D721Med (cell line): ENCODE results near the gene IBTK.

Source experiments
- DNase-seq: peaks from one replicate; pipeline ENCODE4 v3.0.0; 2011; ENCODE audit warnings: low spot score; ENCODE audit not compliant: insufficient read length
- FAIRE-seq: peaks from 2 replicates; lab custom pipeline; 2011; peaks lifted over from hg19 to GRCh38; lab: Jason Lieb, UNC
- TF ChIP-seq, protein P1 (sequence below): IDR thresholded peaks from 2 replicates; pipeline ENCODE4 v1.5.1; 2012; ENCODE audit warnings: mild to moderate bottlenecking, control low read depth; ENCODE audit not compliant: insufficient read depth; ENCODE audit errors: missing control alignments

The IBTK gene

DNA sequence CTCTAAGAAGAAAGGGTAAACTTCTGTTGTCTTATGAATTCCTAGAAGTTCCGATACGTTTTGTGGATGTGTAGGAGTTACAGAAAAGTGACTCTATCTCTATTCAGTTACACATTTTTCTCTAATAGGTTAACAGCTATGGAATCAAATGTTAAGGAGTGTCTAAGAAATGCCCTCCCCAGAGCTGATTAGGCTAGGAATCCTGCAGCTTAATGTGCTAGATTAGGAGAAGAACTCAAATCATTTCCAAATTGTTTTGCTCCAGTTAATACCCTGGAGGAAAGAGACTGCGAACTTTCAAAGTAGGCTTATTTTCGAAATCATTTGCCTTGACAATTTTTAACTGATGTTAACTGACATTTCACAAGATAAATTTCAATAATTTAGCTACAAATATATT, 51.9 kb downstream of the IBTK start:
- DNase-seq (no peak), FAIRE-seq (peak; percentile 55)
- TF ChIP-seq, protein P1, sequence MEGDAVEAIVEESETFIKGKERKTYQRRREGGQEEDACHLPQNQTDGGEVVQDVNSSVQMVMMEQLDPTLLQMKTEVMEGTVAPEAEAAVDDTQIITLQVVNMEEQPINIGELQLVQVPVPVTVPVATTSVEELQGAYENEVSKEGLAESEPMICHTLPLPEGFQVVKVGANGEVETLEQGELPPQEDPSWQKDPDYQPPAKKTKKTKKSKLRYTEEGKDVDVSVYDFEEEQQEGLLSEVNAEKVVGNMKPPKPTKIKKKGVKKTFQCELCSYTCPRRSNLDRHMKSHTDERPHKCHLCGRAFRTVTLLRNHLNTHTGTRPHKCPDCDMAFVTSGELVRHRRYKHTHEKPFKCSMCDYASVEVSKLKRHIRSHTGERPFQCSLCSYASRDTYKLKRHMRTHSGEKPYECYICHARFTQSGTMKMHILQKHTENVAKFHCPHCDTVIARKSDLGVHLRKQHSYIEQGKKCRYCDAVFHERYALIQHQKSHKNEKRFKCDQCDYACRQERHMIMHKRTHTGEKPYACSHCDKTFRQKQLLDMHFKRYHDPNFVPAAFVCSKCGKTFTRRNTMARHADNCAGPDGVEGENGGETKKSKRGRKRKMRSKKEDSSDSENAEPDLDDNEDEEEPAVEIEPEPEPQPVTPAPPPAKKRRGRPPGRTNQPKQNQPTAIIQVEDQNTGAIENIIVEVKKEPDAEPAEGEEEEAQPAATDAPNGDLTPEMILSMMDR, result no peak

DNA sequence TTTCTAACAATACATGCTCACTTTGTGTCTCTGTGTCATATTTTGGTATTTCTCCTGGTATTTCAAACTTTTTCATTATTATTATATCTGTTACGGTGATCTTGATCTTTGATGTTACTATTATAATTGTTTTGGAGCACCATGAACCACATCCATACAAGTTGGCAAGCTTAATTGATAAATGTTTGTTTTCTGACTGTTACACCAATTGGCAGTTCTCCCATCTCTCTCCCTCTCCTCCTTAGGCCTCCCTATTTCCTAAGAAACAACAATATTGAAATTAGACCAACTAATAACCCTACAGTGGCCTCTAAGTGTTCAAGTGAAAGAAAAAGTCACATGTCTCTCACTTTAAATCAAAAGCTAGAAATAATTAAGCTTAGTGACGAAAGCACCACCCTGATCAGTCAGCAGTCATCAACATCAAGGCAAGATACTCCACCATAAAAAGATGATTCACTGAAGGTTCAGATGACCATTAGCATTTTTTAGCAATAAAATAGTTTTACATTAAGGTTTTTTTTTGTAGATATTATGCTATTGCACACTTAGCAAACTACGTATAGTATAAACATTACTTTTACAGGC, 61.5 kb downstream of the IBTK start:
- TF ChIP-seq, protein P1, result no peak
- FAIRE-seq (no peak), DNase-seq (no peak)

DNA sequence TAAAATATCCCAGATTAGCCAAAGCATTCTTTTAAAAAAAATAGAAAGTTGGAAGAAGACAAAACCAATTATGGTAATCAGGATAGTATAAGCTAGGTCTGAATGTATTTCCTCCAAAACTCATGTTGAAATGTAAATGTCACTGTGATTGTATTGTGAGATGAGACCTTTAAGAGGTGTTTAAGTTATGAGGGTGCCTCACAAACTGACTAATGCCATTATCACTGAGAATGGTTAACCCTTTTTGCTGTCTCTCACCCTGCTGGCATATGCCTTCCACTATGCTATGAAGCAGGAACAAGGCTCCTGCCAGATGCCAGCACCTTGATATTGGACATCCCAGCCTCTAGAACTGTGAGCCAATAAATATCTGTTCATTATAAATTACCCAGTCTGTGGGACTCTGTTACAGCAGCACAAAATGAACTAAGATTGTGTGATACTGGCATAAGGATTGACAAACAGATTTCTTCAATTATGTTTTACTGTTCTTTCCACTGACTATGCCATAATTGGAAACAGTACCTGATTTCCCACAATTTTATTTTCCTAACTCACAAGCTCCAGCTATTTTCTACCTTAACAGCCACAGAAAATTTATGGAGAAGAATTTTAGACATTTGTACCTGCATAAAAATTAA, 63.8 kb downstream of the IBTK start:
- DNase-seq, result no peak
- TF ChIP-seq, protein P1, result no peak
- no peak for FAIRE-seq

DNA sequence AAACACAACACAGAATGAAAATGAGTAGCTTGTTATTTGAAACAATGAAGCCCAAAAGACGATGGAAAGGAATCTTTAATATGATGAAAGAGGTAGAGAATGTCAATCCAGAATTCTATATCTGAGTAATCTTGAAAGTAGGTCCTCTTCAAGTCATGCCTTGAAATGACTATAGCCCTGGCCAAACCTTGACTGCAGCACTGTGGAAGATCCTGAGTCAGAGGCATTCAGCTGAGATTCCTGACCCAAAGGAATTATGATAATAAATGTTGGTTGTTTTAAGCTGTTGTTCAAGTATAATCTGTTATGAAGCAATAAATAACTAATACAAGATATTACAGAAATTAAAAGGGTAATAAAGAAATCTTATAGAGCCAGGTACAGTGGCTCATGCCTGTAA, 64.8 kb downstream of the IBTK start:
- DNase-seq, result no peak
- no peak for FAIRE-seq
- TF ChIP-seq, protein P1, result no peak

DNA sequence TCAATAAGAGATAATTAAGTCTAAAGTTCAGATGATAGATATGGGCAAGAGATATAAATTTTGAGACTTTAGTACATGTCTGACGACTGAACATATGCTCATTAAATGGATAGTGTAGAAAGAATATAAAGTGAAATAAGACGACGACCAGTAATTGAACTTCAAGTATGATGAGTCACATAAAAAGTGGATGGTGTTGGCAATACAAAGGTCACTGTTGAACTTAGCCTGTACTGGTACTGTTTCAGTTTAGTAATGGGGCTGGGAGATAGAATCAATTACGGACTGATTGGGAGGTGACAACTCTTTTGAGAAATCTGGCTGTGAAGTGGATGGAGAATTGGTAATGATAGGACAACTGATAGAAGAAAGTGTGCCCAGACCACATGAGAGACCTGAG, 68.1 kb downstream of the IBTK start:
- FAIRE-seq (no peak), DNase-seq (no peak)
- TF ChIP-seq, protein P1, result no peak

DNA sequence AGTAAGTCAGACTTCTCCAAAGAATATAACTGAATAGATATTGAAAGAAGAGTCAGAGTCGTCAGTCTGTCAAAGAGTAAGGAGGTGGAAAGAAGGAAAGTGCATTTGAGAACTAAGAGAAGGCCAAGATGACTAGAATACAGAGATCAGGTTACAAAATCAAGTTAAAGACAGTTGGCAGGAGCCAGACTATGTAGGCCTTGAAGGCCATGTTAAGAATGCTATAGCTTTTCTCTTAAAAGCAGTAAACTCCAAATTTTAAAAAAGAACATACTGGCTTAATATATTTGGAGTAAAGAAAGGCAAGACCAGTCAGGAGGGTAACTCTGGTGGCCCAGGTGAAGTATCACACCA, 68.8 kb downstream of the IBTK start:
- TF ChIP-seq, protein P1, result no peak
- no peak for FAIRE-seq
- no peak for DNase-seq

DNA sequence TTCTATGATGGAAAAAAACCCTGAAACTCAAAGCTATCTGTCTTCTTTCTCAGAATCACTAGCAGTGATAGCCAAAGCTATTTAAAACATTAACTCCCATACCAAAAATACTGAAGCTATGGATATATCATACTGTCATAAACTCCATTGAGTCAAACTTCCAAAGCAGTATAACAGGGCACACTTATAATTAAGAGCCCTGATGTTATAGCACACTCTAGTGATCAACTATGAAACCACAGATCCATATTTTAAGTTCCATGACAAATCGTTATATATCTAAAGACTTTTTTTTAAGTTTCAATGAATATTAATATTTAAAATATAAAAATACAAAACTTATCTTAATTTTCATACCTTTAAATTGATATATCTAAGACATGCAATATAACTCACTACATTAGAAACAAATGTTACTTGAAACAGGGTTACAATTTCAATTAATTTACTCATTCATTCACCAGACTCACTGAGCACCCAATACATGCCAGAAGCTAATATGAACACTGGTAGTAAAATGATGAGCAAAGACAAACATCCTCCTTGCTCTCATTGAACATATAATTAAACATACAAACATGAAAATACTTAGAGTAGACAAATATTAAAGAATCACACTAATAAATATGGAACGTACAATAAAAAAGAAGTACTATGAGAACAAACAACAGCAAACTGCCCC, 69.3 kb downstream of the IBTK start:
- TF ChIP-seq, protein P1, result peak; percentile 55
- no peak for FAIRE-seq
- DNase-seq, result no peak
